ENCODE results near the gene ANKRD10. TPM values are rescaled to one million over a fixed set of nuclear protein-coding genes. Genes with fewer than 3 reads are reported as not detected.

ANKRD10 gene
- total and polyA plus RNA-seq, 2 donors (not counting 3 experiments of a cell fraction or from before 2014, with no cell fraction given), result 44.5 to 94.1 TPM

DNA sequence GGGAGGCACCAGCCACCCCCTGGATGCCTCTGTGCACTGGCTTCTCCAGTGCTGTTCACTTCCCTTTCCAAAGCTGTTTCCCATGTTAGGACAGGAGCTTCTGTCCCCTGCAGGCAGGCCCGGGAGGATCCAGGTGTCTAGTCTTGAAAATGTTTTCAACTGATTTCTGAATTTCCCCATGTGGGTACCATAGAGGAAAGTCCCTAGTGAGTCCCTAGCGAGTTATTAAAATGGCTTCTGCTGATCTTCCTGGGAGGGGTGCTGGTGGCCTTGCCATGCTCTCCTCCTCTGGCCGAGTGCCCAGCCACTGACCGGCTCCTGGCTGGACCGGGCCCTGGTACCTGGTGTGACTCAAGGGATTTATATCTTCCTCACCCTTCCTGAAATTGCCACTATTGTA lies 5.2 kb upstream of the ANKRD10 start:
- ChIA-PET CTCF (no interaction called here), POLR2A (no interaction called here)
- Histone ChIP-seq H3K27ac (ENCODE audit: insufficient read depth, low read depth, low read length) (no peak overlapping the region), H2AFZ (ENCODE audit: low read depth, low read length) (no peak overlapping the region), H4K20me1 (replicated peaks; ENCODE audit: control insufficient read depth, extremely low read depth, insufficient read depth, low read length) (no peaks in the 10 kb centered on the region), H3K4me2 (ENCODE audit: insufficient read depth, low read length) (no peak overlapping the region), H3K4me3 (replicated peaks in 1 of 3; ENCODE audit: insufficient read depth in 1 of 3, low read depth in 1 of 3, low read length in 3 of 3) (no peak overlapping the region), H3K27me3 (ENCODE audit: control insufficient read depth in 2 of 2, insufficient read depth in 2 of 2, low read length in 2 of 2) (peaks cover 23 to 25% of the 10 kb centered on the region in 2 experiments), H3K4me1 (ENCODE audit: control insufficient read depth, extremely low read depth, insufficient read depth, low read length) (peaks cover 5% of the 10 kb centered on the region), H3K9me3 (replicated peaks; ENCODE audit: control insufficient read depth, insufficient read depth, low read length) (no peaks in the 10 kb centered on the region), H3K9ac (replicated peaks; ENCODE audit: extremely low read depth, insufficient read depth, low read length) (no peak overlapping the region), H3K9me1 (replicated peaks; ENCODE audit: control insufficient read depth, extremely low read depth, insufficient read depth, low read length) (no peaks in the 10 kb centered on the region), H3K79me2 (ENCODE audit: control insufficient read depth, insufficient read depth, low read length) (no peaks in the 10 kb centered on the region), H3K36me3 (ENCODE audit: control insufficient read depth in 2 of 2, extremely low read depth in 1 of 2, insufficient read depth in 2 of 2, low read length in 2 of 2) (no peaks in the 10 kb centered on the region)
- TF ChIP-seq MYC (IDR thresholded peaks at IDR 0.05; ENCODE audit: low read depth, low read length), result no peak
- TF ChIP-seq, protein P1, sequence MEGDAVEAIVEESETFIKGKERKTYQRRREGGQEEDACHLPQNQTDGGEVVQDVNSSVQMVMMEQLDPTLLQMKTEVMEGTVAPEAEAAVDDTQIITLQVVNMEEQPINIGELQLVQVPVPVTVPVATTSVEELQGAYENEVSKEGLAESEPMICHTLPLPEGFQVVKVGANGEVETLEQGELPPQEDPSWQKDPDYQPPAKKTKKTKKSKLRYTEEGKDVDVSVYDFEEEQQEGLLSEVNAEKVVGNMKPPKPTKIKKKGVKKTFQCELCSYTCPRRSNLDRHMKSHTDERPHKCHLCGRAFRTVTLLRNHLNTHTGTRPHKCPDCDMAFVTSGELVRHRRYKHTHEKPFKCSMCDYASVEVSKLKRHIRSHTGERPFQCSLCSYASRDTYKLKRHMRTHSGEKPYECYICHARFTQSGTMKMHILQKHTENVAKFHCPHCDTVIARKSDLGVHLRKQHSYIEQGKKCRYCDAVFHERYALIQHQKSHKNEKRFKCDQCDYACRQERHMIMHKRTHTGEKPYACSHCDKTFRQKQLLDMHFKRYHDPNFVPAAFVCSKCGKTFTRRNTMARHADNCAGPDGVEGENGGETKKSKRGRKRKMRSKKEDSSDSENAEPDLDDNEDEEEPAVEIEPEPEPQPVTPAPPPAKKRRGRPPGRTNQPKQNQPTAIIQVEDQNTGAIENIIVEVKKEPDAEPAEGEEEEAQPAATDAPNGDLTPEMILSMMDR (IDR thresholded peaks at IDR 0.05; ENCODE audit: extremely low read depth in 1 of 2, insufficient read depth in 1 of 2, low read depth in 1 of 2, low read length in 2 of 2), result no peak
- TF ChIP-seq, protein P2, sequence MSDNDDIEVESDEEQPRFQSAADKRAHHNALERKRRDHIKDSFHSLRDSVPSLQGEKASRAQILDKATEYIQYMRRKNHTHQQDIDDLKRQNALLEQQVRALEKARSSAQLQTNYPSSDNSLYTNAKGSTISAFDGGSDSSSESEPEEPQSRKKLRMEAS (IDR thresholded peaks at IDR 0.05; ENCODE audit: insufficient read depth, insufficient read length), result no peak
- no peak for TF ChIP-seq JUN (IDR thresholded peaks at IDR 0.05; ENCODE audit: borderline replicate concordance, insufficient read depth, insufficient read length, low read depth)
- TF ChIP-seq POLR2AphosphoS5 (IDR thresholded peaks at IDR 0.05; ENCODE audit: insufficient read depth, low read depth, low read length), result no peak
- no peak for TF ChIP-seq FOS (IDR thresholded peaks at IDR 0.05; ENCODE audit: borderline replicate concordance, insufficient read depth, low read length)
- no peak for TF ChIP-seq GATA2 (IDR thresholded peaks at IDR 0.05; ENCODE audit: insufficient read depth, insufficient read length, low read depth, low read length)
- no peak for TF ChIP-seq POLR2A (IDR thresholded peaks at IDR 0.05; ENCODE audit: low read depth, low read length)
- TF ChIP-seq EZH2 (IDR thresholded peaks at IDR 0.05; ENCODE audit: borderline replicate concordance, low read depth, low read length, severe bottlenecking), result no peak
- intact Hi-C loops (cut with micrococcal nuclease), result no loop called here
- DNase-seq (ENCODE audit: low read depth, low spot score), result no peak
- dilution Hi-C loops (cut with MboI; ENCODE audit: extremely low pct_ligation_motif_present, low sequenced_read_pairs), result no loop called here
- FAIRE-seq, result no peak
- BruUV-seq (replicated peaks), result no TSS peak

Measured in endothelial cell of umbilical vein (primary cell).